GM19324 (cell line): Measurements from ENCODE around the gene PLEKHM3.

Source experiments
- ATAC-seq: cut with Tn5 transposase; IDR thresholded peaks from one replicate; pipeline ENCODE4 v1.9.1; 2021; ENCODE audit warnings: mild to moderate bottlenecking, moderate library complexity; ENCODE audit not compliant: unreplicated experiment, low FRiP score

Gene PLEKHM3

GRCh38 chr2:208000701-208001395 is 24.5 kb downstream of the PLEKHM3 start:
- ATAC-seq, result no peak

GRCh38 chr2:207996848-207997247 is 28.5 kb downstream of the PLEKHM3 start:
- no peak for ATAC-seq

DNA sequence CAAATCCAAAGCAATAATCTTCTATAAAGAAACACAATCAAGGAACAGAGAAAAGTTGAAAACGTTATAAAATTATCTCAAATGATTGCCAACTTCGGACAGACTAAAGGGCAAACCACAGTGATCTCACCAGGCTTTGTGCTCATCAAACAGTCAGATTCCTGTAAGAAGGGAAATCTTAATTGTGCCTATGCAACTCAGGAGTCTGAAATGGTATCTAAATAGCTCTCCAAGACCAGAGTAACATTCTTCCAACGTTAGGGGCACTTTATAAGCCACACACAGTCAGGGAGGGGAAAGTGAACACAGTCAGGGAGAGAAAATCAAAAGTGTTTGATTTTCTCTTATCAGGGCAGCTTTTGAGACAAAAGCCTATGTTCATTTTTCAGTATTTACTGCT is 29.4 kb downstream of the PLEKHM3 start:
- no peak for ATAC-seq

- ATAC-seq, result peak; percentile 39
Measured at GRCh38 chr2:207993151-207993763, 32.1 kb downstream of the PLEKHM3 start.

GRCh38 chr2:207991944-207992343 is 33.4 kb downstream of the PLEKHM3 start:
- no peak for ATAC-seq

- no peak for ATAC-seq
Measured at GRCh38 chr2:207990784-207991183, 34.5 kb downstream of the PLEKHM3 start.

DNA sequence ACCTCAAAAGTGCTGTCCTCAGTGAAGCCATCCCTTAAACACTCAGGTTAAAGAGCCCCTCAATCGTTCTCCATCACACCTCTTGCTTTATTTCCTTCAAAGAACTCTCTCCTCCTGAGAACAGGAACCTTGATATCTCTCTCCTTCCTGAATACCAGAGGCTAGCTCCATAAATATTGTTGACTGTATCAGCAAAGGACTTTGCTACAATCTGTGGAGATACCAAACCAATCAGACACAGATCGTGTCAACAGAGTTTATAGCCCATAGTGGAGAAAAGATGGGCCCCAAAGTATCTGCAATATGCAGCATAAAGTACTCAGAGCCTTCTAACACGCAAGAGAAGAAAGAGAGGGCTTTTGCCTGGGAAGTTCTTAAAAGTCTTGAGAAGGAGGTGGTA is 36.4 kb downstream of the PLEKHM3 start:
- no peak for ATAC-seq

DNA sequence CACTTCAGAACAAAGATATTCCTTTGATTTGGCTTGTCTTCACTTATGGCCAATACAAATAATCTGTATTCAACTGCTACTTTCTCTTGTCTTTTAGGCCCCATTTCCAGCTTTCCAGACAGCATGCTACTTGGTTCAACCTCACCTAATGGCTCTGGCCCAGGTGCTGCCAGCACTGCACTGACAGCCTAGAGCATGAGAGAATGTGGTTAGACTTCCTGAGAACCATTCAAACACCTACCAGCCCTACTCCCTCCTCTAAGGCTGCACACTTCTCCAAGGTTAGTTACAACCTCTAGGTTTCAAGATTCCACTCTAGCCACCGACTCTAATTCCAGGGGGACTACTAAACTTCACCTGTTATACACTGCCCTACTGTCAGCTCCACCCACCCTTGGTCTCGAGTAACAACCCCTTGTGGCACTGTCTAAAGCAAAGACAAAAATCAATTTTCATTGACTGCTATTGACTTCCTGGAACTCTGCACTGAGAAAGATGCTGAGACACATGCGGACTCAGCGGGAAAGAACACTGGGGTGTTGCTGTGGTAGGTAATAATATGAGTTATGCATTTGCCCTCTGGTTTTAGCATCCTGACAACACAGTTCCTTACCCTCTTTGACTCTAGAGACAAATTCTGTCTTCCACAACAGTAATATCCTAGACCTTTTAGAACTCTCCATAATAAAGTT is 38.2 kb downstream of the PLEKHM3 start:
- ATAC-seq, result no peak

GRCh38 chr2:207984765-207985480 is 40.4 kb downstream of the PLEKHM3 start:
- ATAC-seq, result no peak

- no peak for ATAC-seq
Measured at GRCh38 chr2:207983641-207984042, 41.7 kb downstream of the PLEKHM3 start.

- no peak for ATAC-seq
Measured at GRCh38 chr2:207978177-207978948, 47.0 kb downstream of the PLEKHM3 start.

GRCh38 chr2:207975921-207976320 is 49.4 kb downstream of the PLEKHM3 start:
- ATAC-seq, result no peak

- no peak for ATAC-seq
Measured at GRCh38 chr2:207974216-207974605, 51.1 kb downstream of the PLEKHM3 start.

DNA sequence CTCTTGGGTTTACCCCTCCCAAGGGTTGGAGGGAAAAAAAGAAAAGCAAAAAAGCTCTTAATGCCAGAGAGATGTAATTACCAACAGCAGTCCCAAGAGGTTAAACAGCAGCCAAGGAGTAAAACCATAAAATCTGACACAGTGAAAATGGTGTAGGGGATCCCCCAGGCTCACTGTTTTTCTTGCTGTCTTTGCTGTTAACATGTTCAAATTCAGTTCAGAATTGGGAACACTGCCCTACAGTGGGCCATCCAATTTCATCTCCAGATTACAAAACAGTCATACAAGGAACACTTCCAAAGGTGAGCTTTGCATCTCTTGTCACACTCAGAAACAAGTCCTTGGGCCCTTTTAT is 54.5 kb downstream of the PLEKHM3 start:
- no peak for ATAC-seq

DNA sequence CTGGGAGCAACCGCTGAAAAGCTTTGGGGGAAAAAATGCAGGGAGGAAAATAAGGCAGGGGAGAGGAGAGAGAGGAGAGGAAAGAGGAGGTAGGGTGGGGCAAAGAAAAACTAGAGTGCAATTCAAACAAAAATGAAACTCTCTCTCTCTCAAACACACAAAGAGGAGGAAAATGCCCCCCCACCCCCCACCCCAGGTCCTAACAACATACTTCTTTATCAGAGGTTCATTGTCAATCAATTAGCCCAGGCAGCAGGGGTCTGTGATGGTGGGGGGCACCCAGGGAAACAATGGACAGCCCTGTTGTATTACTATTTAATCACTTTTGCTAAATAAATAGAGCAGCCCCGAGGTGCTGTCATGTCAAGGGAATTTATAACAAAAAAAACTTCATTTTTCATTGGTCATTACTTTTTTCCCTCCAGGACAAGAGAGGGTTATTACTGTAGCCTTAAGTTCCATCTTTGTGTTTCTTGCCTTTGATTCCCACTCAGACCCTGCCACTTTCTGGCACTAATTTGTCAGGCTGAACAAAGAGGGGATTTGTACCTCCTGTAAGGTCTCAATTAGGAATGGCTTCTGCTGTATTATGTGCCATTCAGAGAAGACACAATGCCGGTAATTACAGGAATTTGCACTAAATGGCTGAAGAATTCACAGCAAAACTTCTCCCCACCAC is 55.0 kb downstream of the PLEKHM3 start:
- no peak for ATAC-seq

DNA sequence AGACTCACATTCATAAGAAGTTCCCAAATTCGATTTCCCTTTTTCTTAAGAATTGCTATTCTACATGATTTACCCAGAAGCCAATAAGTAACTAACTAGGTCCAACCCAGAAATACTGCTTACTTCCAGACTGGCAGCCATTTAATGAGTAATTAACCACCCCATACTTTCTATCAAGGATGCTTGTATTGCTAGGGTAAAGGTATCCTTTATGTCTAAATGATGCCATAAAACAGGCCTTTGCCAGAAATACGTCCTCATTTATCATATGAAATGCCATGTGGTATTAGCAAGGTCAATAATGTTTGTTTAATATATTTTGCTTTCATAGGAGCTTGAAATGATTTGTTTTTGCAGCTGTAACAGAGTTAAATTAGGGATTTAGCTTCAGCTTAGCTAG is 56.1 kb downstream of the PLEKHM3 start:
- ATAC-seq, result no peak

- no peak for ATAC-seq
Measured at GRCh38 chr2:207967121-207967520, 58.2 kb downstream of the PLEKHM3 start.

GRCh38 chr2:207960911-207961310 is 64.4 kb downstream of the PLEKHM3 start:
- no peak for ATAC-seq

DNA sequence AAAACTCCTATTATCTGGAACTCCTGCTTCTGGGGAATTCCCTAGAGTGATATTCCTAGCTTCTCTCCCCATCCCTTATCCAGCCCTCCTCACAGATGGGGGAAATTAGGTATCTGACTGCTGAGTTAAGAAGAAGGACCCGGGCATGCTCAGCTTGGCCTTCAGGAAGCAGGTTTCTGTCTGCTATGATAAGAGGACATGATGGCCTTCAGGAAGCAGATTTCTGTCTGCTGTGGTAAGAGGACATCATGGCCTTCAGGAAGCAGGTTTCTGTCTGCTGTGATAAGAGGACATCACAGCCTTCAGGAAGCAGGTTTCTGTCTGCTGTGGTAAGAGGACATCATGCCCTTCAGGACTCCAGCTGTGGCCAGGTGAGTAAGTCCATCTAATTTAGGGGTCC is 65.2 kb downstream of the PLEKHM3 start:
- ATAC-seq, result no peak

GRCh38 chr2:207956771-207957170 is 68.6 kb downstream of the PLEKHM3 start:
- ATAC-seq, result no peak
